ENCODE measurements around the gene GMPR.

The GMPR gene

DNA sequence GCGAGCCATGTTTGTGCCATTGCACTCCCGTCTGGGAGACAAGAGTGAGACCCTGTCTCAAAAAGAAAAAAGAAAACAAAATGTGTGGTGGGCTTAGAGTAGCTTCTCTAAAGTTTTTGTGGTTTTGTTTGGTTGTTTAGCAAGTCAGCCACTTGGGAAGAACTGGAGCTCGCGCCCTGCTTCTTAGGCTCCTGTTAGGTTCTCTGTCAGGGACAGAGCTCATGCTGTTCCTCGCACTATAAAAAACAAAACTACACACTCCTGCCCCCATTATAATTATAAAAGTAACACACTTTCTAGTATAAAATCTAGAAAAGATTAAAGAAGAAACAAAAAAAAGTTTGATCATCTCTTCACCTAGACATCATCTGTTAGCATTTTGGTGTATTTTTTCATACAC is 33.0 kb downstream of the GMPR start:
- no peak for DNase-seq (ENCODE audit: low read depth, low spot score)

DNA sequence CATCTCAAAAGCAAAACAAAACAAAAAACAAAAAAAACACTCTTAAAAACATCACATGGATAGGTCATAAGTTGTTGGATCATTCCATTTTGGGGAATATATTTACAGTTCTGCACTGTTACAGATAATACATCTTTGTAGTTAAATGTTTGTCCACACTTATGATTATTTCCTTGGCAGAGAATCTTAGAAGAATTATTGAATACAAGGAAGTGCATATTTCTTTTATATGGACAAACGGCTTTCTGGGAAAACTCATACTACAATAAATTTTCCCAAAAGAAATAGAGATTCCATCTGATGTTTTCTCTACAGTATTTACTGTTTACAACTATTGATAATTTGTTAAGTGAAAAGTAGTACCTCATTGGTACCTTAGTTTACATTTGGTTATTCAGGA is 33.8 kb downstream of the GMPR start:
- DNase-seq (ENCODE audit: low read depth, low spot score): no peak

DNA sequence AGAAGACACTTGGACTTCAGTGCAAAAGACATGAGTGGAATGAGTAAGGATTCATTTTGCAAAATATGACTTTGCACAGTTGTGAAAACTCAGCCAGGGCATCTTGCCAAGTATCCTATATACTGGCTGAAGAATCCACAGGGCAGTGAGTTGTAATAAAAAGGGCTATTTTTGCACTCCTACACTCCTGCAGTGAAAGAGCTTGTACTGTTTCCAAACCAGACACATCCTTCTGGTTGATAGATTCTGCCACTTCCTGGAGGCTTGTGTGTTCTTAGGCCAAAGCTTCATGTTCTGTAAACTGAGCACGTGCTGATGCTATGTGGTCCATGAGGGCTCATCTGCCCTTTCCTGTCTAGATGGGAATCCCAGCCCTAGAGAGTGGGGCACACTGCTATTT is 34.9 kb downstream of the GMPR start:
- DNase-seq (ENCODE audit: low read depth, low spot score): no peak

DNA sequence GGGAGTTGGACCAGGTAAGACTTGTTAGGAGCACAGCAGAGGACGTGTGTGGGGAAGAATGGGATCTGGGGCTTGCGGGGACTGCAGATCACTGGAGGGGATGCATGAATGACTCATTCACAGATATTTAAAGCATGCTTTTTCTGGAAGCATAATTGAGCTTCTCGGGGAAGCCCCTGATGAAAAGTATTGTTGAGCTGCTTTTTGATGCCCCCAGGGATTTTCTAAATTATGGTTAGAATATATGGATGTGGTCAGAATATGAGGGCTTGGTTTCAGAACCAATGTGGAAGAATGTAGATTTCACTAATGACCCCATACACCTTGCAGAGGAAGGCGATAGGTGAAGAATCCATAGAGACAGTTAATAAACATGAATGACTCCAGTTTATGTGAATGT is 36.1 kb downstream of the GMPR start:
- DNase-seq (ENCODE audit: low read depth, low spot score): no peak

DNA sequence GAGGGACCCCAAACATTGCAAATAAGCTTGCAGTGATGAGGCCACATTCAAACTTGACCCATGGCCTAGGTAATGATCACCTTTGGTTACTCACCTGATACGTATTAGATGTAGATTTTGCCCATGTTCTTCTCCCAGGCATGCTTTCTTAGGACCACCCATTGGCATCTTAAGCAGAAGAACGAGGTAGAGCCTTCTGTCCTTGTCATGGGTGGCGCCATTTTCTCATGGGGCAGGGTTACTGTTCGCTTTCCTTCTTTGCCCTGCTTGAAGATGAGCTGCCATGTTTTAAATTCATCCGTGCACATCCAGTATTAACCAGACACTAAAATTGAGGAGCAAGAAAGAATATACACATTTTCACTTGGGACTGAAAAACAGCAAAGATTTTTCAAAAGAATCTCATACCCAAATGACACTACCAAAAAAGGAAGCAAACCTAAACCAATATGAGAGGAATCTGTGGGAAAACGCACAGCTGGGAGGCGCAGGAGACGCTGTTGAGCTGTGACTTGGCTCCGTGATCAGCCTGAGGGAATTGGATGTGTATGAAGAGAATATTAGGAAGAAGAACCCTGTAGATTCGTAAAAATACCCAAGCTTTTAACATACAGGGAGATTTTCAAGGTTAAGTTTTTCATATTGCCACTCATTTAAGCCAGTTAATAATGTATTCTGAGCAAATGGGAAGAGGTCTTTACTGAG is 36.6 kb downstream of the GMPR start:
- DNase-seq (ENCODE audit: low read depth, low spot score): no peak

DNA sequence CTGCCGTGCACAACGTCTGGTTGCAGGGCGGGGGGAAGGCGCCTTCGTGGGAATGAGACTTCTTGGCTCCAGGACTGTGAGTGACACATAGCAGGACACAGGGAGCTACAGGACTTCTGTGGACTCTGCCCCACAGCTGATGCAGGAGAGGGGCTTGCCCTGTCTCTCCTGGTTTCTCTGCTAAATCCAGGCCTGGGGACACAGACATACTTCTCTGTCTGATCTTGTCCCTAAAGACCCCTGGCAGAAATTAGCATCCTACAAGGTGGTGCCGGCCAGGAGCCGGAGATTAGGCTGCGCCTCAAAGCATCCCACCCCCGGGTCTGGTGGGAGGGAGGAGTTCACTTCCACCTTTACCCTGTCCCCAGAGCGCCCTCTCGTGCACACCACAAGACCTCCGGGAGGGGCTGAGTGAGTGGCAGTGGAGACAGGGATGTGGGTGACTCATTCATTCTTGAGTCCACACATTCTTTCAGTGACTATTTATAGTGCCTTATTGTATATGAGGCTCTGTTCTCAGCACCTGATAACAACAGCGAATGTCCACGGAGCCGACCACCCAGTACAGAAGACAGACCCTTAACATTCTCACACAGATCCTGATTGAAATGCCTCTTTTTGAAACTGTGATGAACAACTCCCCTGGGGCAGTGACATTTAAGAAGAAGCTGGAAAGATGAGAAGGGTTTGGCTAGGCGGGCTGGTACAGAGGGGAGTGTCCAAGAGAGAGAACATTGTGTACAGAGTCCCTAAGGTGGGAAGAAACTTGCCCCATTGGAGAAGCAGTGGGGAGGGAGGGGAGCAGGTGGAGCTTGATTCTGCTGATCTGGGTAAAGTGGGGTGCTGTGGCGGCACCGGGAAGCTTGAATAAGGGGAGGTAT is 39.0 kb downstream of the GMPR start:
- DNase-seq (ENCODE audit: low read depth, low spot score): no peak

DNA sequence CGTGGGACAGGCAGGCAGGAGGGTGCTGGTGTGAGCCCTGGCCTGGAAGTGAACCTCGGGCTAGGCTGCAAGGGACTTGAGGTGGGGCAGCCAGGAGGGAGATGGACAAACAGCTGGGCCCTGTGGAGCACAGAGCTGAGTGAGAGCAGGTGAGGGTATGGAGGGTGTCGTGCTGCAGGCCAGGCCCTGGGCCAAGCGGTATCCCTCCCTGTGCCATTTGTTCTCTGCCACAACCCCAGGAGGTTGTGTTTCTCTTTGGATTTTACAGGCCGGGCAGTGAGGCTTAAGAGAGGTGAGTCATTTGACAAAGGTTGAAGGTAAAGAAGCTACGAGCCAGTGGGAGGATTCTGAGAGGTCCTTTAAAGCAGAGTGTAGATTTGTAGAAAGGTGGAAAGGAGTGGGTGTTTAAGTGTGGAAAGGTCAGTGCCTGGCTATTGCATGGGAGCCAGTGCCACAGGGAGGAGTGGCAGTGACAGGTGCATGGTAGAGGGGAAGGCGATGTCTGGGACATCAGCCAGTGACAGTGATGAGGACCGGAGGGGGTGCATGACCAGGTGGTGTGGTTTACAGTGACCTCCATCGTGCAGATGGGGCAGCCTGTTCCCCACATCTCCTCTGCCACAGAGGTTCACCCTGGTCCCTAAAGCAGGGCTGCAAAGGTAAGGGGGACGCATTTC is 39.8 kb downstream of the GMPR start:
- no peak for DNase-seq (ENCODE audit: low read depth, low spot score)

DNA sequence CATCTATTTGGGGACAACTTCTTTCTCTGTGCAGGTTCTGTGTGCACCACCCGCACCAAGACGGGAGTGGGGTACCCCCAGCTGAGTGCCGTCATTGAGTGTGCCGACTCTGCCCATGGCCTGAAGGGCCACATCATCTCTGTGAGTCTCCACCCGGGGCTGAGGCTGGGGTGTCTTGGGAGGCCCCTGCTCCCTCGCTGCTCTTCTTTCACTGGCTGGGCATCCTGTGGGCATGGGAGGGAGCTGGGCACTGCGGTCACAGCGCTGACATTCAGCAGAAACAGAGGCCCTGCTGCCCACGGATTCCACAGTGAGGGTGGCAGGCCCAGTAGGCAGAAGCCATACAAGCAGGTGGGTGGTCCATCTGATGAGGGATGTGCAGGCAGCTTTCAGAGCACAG is 40.4 kb downstream of the GMPR start:
- DNase-seq (ENCODE audit: low read depth, low spot score): no peak

DNA sequence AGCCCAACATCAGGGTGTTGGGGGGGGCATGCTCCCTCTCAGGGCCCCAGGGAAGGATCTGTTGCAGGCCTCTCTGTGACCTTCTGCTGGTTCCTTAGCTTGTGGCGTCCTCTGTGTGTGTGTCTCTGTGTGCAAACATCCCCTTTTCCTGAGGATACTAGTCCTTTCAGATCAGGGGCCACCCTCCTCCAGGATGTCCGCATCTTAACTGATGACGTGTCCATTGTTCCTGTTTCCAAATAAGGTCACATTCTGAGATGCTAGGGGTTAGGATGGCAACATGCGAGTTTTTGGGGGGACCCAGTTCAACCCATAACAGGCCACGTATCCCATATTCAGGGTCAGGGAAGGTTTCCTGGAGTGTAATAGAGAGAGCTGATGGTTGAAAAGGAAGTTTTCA is 40.9 kb downstream of the GMPR start:
- no peak for DNase-seq (ENCODE audit: low read depth, low spot score)

DNA sequence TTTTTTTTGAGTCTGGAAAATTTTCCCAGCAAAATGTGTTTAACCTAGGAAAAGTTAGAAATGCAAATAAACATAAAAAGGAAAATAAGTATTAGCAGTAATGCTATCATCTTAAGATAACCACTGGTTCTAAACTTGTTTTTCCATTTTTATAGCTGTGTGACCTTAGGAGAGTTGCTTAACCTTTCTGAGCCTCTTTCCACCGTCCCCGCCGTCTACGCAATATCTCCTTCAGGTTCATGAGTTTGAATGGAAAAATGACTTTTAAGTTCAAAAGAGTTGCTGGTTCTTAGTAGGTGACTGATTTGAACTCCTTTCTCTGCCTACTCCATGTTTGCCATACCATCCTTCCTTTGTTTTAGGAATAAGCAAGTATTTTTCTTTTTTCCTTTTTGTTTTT is 44.0 kb downstream of the GMPR start:
- DNase-seq (ENCODE audit: low read depth, low spot score): no peak

DNA sequence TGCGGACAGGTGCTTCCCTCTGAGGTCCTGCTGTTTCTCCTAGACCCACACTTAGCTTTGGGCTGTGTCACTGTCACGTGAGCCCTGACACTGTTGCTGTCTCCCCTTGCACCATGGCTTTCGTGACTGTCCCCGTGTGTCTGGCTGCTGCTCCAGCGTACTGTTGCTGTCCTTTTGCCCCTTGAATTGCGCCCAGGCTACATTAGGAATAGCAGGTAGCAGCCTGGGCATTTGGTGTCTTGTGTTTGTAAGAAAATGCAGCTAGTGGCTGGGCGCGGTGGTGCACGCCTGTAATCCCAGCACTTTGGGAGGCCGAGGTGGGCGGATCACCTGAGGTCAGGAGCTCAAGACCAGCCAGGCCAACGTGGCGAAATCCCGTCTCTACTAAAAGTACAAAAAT is 46.1 kb downstream of the GMPR start:
- DNase-seq (ENCODE audit: low read depth, low spot score): no peak

DNA sequence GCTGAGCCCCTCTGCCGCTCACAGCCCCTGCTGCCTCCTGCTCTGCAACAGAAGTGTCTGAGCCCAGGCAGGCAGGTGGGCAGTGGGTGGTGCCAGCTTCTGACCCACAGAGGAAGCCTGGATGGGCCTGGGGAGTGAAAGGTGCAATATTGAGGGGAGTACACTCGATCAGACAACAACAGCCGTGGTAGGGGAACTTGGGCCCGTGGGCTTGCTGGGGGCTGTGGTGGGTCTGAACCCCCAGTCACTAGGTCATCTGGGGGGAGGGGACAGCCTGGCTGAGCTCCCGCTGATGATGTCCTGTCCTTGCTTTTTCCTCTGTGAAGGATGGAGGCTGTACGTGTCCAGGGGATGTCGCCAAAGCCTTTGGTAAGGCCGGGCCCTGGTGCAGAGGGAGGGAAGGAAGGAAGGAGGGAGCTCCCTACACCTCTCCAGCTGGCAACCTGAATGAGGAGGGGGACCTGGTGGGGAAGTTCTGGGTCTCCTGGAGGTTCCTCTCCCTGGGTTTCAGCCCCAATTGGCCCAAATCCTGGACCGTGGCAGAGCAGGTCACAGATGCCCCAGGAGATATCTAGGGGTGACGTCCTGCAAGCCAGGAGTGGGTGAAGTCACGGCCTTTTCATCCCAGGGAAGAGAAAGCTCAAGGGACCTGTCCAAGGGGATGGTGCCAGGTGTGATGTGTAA is 47.2 kb downstream of the GMPR start:
- no peak for DNase-seq (ENCODE audit: low read depth, low spot score)

DNA sequence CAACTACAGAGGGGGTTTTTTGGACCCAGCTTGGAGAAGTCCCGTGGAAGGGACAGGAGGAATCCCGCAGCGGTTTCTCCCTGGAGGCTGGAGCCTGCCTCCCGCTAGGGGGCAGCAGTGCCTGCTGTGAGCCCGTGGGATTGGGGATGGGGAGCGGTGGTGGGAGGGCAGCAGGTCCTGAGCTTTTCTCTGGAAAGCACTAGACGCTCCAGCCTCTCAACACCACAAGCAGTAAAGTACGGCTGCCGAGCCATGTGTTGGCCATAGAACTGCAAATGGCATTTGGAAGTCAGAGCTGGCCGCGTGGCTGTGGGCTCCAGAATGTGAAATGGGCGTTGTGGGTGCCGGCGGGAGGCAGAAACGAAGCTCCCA is 47.8 kb downstream of the GMPR start:
- DNase-seq (ENCODE audit: low read depth, low spot score): no peak

DNA sequence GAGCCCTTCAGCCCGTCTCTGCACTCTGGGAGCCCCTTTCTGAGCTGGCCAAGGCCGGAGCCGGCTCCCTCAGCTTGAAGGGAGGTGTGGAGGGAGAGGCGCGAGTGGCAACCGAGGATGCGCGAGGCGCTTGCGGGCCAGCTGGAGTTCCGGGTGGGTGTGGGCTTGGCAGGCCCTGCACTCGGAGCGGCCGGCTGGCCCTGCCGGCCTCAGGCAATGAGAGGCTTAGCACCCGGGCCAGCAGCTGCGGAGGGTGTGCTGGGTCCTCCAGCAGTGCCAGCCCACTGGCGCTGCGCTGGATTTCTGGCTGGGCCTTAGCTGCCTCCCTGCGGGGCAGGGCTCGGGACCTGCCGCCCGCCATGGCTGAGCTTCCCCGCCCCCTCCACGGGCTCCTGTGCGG is 49.8 kb downstream of the GMPR start:
- DNase-seq (ENCODE audit: low read depth, low spot score): no peak

DNA sequence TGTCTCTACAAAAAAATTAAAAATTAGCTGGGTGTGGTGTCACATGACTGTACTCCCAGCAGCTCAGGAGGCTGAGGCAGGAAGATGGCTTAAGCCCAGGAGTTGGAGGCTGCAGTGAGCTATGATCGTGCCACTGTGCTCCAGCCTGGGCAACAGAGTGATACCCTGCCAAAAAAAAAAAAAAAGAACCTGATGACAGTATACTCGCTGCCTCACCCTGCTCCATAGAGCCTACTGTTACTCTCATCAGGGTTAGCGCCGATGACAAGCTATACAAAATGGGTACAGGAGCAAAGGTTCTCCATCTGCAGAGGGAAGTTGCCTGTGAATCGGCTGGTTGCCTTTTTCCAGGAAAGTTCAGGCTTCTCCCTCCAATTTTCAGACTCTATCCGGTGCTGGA is 53.4 kb downstream of the GMPR start:
- no peak for DNase-seq (ENCODE audit: low read depth, low spot score)

DNA sequence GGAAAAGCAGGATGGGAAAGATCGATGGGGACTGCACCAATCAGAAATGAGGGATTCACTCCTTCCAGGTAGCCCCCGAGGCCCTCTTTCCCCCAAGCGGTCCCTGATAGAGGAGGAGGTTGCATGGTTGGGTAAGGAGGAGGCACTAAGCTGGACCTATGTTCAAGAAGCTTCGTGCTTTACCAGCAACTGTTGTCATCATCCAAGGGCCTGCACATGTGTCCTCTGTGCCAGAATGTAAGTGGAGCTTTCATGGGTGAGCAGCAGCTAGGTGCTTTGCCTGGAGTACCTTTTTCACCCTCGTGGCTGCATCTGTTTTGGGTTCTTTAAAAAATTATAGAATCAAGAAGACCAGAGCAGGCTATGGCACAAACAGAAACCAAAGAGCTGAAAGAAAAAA is 54.0 kb downstream of the GMPR start:
- DNase-seq (ENCODE audit: low read depth, low spot score): no peak

DNA sequence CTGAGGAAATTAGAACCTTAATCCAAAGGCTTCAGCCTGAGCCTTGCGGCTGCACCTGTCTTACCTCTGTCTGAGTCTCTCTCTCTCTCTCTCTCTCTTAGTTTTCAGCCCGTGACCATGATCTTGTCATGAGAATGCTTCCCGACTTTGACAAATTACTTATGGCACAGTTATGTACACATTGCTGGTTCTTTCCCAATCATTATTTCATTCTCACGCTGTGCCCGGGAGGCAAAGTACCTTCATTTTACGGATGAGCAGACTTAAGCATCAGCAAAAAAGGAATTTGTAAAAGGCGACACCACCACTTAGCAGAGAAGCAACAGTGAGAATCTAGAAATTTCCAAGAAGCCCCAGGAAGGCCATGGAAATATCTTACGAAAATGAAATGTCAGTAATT is 54.6 kb downstream of the GMPR start:
- no peak for DNase-seq (ENCODE audit: low read depth, low spot score)

DNA sequence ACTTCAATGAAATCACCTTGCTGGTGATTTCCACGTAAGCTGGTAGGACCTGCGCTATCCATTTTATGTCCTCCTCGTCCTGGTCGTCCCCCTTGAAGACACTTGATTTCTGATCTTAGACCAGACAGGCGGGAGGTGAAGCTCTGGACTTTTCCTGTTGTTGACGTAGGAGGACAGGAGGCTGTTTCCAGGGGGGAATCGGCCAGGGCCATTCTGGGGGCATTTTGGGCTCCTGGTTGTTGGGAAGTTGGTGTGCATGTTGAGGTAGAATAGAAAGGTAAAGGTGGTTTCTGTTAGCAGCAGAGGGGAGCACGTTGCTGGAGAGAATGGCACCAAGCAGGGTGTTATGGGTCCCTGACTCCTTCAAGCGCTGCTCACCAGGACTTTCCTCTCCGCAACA is 56.0 kb downstream of the GMPR start:
- no peak for DNase-seq (ENCODE audit: low read depth, low spot score)

DNA sequence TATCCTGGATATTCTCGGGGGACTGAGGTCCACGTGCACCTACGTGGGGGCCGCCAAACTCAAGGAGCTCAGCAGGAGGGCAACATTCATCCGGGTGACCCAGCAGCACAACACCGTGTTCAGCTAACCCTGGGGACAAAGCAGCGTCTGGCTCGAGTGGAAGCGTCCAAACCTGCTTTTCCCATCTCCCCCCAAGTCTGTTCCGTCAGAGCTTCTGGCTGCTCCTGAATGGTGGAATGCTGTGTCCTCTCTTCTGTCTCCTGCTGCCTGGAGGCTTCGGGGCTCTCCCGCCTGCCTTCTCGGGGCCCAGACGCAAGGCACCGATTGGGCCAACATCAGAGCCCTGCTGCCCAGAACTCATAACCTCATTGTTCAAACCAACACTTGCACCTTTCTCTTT is 56.7 kb downstream of the GMPR start:
- no peak for DNase-seq (ENCODE audit: low read depth, low spot score)

DNA sequence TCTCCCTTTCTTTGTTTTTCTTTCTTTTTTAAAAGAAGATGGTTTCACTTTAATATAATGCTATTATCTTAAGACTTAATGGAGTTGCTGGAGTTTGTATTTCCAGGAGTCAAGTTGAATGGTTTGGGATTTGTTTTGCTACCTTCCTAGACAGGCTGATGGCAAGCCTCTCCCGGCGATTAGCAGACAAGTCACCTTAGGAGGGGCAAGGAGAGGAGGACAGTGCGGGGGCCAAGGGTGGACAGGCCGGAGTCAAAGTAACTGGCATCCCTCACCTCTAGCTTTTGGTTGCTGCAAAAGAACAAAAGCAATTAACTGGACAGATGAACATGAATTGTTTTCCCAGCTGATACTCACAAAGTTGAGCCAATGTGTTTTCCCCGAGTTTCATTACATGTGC is 57.1 kb downstream of the GMPR start:
- DNase-seq (ENCODE audit: low read depth, low spot score): no peak

DNA sequence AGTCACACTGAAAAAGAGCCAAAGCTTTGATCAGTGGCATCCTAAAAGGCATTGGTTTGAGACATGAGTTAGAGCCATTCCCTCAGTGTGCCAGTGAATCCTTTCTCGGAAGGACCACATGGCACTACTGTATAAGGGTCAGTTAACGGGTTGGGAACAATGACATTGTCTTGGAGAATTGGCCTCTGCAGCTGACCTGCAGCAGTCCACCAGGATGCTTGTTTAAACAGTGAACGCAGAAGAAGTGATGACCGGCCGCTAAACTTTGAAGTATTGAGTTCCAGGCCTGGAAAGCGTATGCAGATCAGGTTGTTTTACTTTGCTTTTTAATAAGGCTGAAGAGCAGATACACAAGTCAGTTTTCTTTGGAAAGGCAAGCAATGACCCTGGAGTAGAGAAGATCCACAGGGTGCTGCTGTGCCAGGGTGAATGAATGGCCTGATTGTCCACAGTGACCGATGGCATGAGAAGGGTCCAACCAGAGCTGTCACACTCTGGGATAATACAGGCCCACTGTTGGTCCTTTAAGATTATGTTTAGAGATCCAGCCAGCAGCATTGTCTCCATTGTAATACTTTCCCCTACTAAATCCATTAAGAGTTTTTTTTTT is 57.8 kb downstream of the GMPR start:
- DNase-seq (ENCODE audit: low read depth, low spot score): no peak

DNA sequence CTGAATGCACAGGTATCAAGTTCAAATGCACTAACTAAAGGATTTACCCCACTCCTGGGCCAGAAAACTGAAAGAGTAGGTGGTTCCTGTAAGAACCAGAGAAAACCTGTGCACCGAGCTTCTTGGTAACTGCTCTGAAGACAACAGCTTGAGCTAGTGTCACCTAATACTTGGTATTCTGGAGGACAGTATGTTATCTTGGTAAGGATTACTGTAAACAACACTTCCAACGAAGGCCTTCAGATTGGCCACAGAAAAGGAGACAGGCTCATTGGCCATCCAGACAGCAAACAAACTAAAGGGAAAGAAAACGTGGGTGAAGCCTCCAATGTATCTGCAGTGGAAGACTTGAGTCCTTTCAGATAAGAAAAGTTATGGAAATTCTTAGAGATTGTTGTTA is 61.5 kb downstream of the GMPR start:
- DNase-seq (ENCODE audit: low read depth, low spot score): no peak

Data from brain pericyte (primary cell).